GM12875 (cell line): Measurements from ENCODE around the gene C22orf23.

Source experiments
- H3K4me3 ChIP-seq: one replicate; pipeline ENCODE4 v1.5.1; 2011; ENCODE audit warnings: low read depth, low read length, control low read depth
- TF ChIP-seq, protein P1 (sequence below): IDR thresholded peaks from 2 replicates; pipeline ENCODE4 v1.5.1; 2011; ENCODE audit warnings: low read depth, mild to moderate bottlenecking, control low read depth, inconsistent platforms, low read length, moderate library complexity, borderline replicate concordance; ENCODE audit not compliant: insufficient read depth

C22orf23 gene

DNA sequence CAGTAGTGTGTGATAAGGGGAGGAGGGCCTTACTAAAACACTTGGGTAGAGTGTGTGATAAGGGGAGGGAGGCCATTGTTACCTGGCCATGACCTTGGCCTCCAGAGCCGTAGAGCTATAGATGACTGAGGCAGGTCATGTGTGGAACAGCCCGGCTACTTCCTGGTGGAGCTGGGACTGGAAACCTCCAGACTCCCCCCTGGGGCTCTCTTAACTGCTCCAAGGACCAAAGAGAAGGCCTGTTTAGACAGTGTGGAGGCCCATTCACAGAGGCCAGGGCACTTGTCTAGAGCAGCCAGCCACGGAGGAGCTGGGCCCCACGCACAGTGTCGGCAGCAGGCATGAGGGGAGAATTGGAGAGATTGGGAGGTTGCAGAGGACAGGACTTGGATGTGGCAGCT is 59.8 kb downstream of the C22orf23 start:
- TF ChIP-seq, protein P1, sequence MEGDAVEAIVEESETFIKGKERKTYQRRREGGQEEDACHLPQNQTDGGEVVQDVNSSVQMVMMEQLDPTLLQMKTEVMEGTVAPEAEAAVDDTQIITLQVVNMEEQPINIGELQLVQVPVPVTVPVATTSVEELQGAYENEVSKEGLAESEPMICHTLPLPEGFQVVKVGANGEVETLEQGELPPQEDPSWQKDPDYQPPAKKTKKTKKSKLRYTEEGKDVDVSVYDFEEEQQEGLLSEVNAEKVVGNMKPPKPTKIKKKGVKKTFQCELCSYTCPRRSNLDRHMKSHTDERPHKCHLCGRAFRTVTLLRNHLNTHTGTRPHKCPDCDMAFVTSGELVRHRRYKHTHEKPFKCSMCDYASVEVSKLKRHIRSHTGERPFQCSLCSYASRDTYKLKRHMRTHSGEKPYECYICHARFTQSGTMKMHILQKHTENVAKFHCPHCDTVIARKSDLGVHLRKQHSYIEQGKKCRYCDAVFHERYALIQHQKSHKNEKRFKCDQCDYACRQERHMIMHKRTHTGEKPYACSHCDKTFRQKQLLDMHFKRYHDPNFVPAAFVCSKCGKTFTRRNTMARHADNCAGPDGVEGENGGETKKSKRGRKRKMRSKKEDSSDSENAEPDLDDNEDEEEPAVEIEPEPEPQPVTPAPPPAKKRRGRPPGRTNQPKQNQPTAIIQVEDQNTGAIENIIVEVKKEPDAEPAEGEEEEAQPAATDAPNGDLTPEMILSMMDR = no peak
- no peak overlapping the region for H3K4me3 ChIP-seq
